H9 (cell line): ENCODE results near the gene ABCC4. TPM values are rescaled to one million over a fixed set of nuclear protein-coding genes. Genes with fewer than 3 reads are reported as not detected.

Experiments used
- DNase-seq: peaks from one replicate; pipeline ENCODE4 v3.0.0-alpha.2; 2017
- H2AFZ ChIP-seq: one replicate; pipeline ENCODE4 v1.6.1; 2013; ENCODE audit warnings: mild to moderate bottlenecking, low read length, control low read depth, moderate library complexity
- H2AK5ac ChIP-seq: 2 replicates; pipeline ENCODE4 v1.6.1; 2013; ENCODE audit warnings: low read length, control low read depth, mixed read lengths; ENCODE audit not compliant: insufficient read length
- H2BK120ac ChIP-seq: one replicate; pipeline ENCODE4 v1.6.1; 2013; ENCODE audit warnings: low read depth, mild to moderate bottlenecking, low read length, control low read depth, inconsistent platforms; ENCODE audit not compliant: poor library complexity, severe bottlenecking
- H2BK12ac ChIP-seq: 2 replicates; pipeline ENCODE4 v1.6.1; 2013; ENCODE audit warnings: low read length, control low read depth, mixed read lengths, low read depth; ENCODE audit not compliant: insufficient read length
- H2BK15ac ChIP-seq: 2 replicates; pipeline ENCODE4 v1.6.1; 2013; ENCODE audit warnings: low read depth, low read length, control low read depth
- H2BK20ac ChIP-seq: one replicate; pipeline ENCODE4 v1.6.1; 2013; ENCODE audit warnings: low read depth, mild to moderate bottlenecking, low read length, control low read depth, inconsistent platforms; ENCODE audit not compliant: poor library complexity, severe bottlenecking
- H2BK5ac ChIP-seq: 2 replicates; pipeline ENCODE4 v1.6.1; 2013; ENCODE audit warnings: low read length, control low read depth, mixed read lengths; ENCODE audit not compliant: insufficient read length
- H3K14ac ChIP-seq: 2 replicates; pipeline ENCODE4 v1.6.1; 2013; ENCODE audit warnings: low read length, control low read depth; ENCODE audit not compliant: insufficient read depth
- H3K18ac ChIP-seq: 2 replicates; pipeline ENCODE4 v1.6.1; 2013; ENCODE audit warnings: low read depth, mild to moderate bottlenecking, mixed read lengths, low read length, control low read depth; ENCODE audit not compliant: insufficient read length
- H3K23ac ChIP-seq: 2 replicates; pipeline ENCODE4 v1.6.1; 2013; ENCODE audit warnings: low read length, control low read depth, mixed read lengths, low read depth; ENCODE audit not compliant: insufficient read length
- H3K23me2 ChIP-seq: 2 replicates; pipeline ENCODE4 v1.6.1; 2013; ENCODE audit warnings: low read depth, mild to moderate bottlenecking, mixed read lengths, low read length, control low read depth; ENCODE audit not compliant: insufficient read length, poor library complexity, severe bottlenecking
- H3K27ac ChIP-seq: 2 replicates; pipeline ENCODE4 v1.5.1; 2013; ENCODE audit warnings: low read length, control low read depth, mixed read lengths, low read depth; ENCODE audit not compliant: insufficient read length
- H3K27me3 ChIP-seq: 2 replicates; pipeline ENCODE4 v1.6.1; 2013; ENCODE audit warnings: low read length, control low read depth, inconsistent platforms; ENCODE audit not compliant: insufficient read depth
- H3K4ac ChIP-seq: 2 replicates; pipeline ENCODE4 v1.6.1; 2013; ENCODE audit warnings: low read depth, mild to moderate bottlenecking, control low read depth, inconsistent platforms, low read length, moderate library complexity
- H3K4me1 ChIP-seq: 2 replicates; pipeline ENCODE4 v1.6.1; 2013; ENCODE audit warnings: low read length, control low read depth, inconsistent platforms; ENCODE audit not compliant: insufficient read depth
- H3K4me2 ChIP-seq: 2 replicates; pipeline ENCODE4 v1.6.1; 2013; ENCODE audit warnings: low read length, control low read depth, mixed read lengths; ENCODE audit not compliant: insufficient read length, insufficient read depth
- H3K56ac ChIP-seq: 2 replicates; pipeline ENCODE4 v1.6.1; 2013; ENCODE audit warnings: low read depth, mild to moderate bottlenecking, mixed read lengths, low read length, control low read depth; ENCODE audit not compliant: insufficient read length
- H3K79me1 ChIP-seq: 2 replicates; pipeline ENCODE4 v1.6.1; 2013; ENCODE audit warnings: low read depth, mild to moderate bottlenecking, moderate library complexity, low read length, control low read depth, inconsistent platforms; ENCODE audit not compliant: insufficient read depth, poor library complexity, severe bottlenecking
- H3K79me2 ChIP-seq: 2 replicates; pipeline ENCODE4 v1.6.1; 2013; ENCODE audit warnings: low read length, control low read depth, inconsistent platforms; ENCODE audit not compliant: insufficient read depth
- H3K9ac ChIP-seq: 2 replicates; pipeline ENCODE4 v1.6.1; 2013; ENCODE audit warnings: low read length, control low read depth, mixed read lengths; ENCODE audit not compliant: insufficient read length; ENCODE audit errors: extremely low read depth
- H3K9me3 ChIP-seq: one replicate; pipeline ENCODE4 v1.6.1; 2013; ENCODE audit warnings: low read depth, low read length, inconsistent platforms; ENCODE audit not compliant: control insufficient read depth
- H3T11ph ChIP-seq: one replicate; pipeline ENCODE4 v1.6.1; 2013; ENCODE audit warnings: mild to moderate bottlenecking, low read length, control low read depth, inconsistent platforms
- H4K20me1 ChIP-seq: one replicate; pipeline ENCODE4 v1.6.1; 2013; ENCODE audit not compliant: control insufficient read depth, insufficient read length, insufficient read depth
- H4K5ac ChIP-seq: 2 replicates; pipeline ENCODE4 v1.6.1; 2013; ENCODE audit warnings: low read depth, mild to moderate bottlenecking, mixed read lengths, low read length, control low read depth; ENCODE audit not compliant: insufficient read length
- H4K8ac ChIP-seq: replicated peaks from 2 replicates; pipeline ENCODE4 v1.6.1; 2013; ENCODE audit warnings: low read length, control low read depth, mixed read lengths, low read depth; ENCODE audit not compliant: insufficient read length
- H4K91ac ChIP-seq: 2 replicates; pipeline ENCODE4 v1.6.1; 2013; ENCODE audit warnings: low read depth, mild to moderate bottlenecking, moderate library complexity, mixed read lengths, low read length, control low read depth; ENCODE audit not compliant: insufficient read length
- H3K27ac Mint-ChIP-seq, 3 experiments: 2 replicates in 2 of 3; 3 replicates in 1 of 3; pipeline ENCODE4 v1.8.0; 2020 to 2021; ENCODE audit warnings: mixed read lengths in 3 of 3, mild to moderate bottlenecking in 1 of 3, moderate library complexity in 1 of 3
- H3K27me3 Mint-ChIP-seq: 2 replicates; pipeline ENCODE4 v1.8.0; 2021; ENCODE audit warnings: low read depth, mild to moderate bottlenecking, moderate library complexity, mixed read lengths
- H3K36me3 Mint-ChIP-seq, 3 experiments: 2 replicates in 2 of 3; 3 replicates in 1 of 3; pipeline ENCODE4 v1.8.0; 2020 to 2021; ENCODE audit warnings: low read depth in 3 of 3, mixed read lengths in 3 of 3; ENCODE audit not compliant: insufficient read depth in 1 of 3
- H3K4me1 Mint-ChIP-seq, 2 experiments: 2 replicates each; pipeline ENCODE4 v1.8.0; 2020; ENCODE audit warnings: mixed read lengths in 2 of 2
- H3K4me3 Mint-ChIP-seq, 2 experiments: 2 replicates in 1 of 2; 3 replicates in 1 of 2; pipeline ENCODE4 v1.8.0; 2020 to 2021; ENCODE audit warnings: mild to moderate bottlenecking in 2 of 2, mixed read lengths in 2 of 2, moderate library complexity in 1 of 2
- H3K9me3 Mint-ChIP-seq, 2 experiments: 2 replicates in 1 of 2; 3 replicates in 1 of 2; pipeline ENCODE4 v1.8.0; 2020; ENCODE audit warnings: mild to moderate bottlenecking in 2 of 2, mixed read lengths in 2 of 2, moderate library complexity in 1 of 2
- CTCF ChIP-seq: fragments of 200-600 bp; sonication (generic); conservative IDR thresholded peaks from 3 replicates; pipeline ENCODE4 v1.8.0; 2021; ENCODE audit warnings: antibody characterized with exemption, mild to moderate bottlenecking
- WGBS: extraction: QIAGEN DNeasy Blood & Tissue Kit; methylation state at CpG from one replicate; pipeline ENCODE4 v1.1.7; 2013; ENCODE audit warnings: missing lambda C conversion rate, low lambda C conversion rate, mixed read lengths; ENCODE audit not compliant: insufficient read length; ENCODE audit errors: extremely low coverage; 5-methylcytosine and 5-hydroxymethylcytosine counted together
- total RNA-seq: library from RNA; stranded (reverse); gene quantifications from 2 replicates; pipeline ENCODE4 v1.2.1, GENCODE V29; 2021

Gene ABCC4
- total RNA-seq, 1 experiment from 2014 or later, result 5.9 TPM

- Histone ChIP-seq H3K23me2 (no peaks in the 10 kb centered on the region), H2BK20ac (no peak overlapping the region), H3K4me2 (no peak overlapping the region), H3T11ph (no peak overlapping the region), H4K91ac (no peak overlapping the region), H2BK12ac (no peak overlapping the region), H4K5ac (no peak overlapping the region), H3K14ac (no peak overlapping the region), H3K23ac (no peak overlapping the region), H3K18ac (no peak overlapping the region), H3K56ac (no peak overlapping the region), H3K79me2 (no peaks in the 10 kb centered on the region), H3K27me3 (no peaks in the 10 kb centered on the region), H3K9me3 (no peaks in the 10 kb centered on the region), H2AFZ (no peak overlapping the region), H3K9ac (no peak overlapping the region), H4K8ac (no peak overlapping the region), H4K20me1 (no peaks in the 10 kb centered on the region), H3K4ac (no peak overlapping the region), H3K79me1 (no peaks in the 10 kb centered on the region), H3K27ac (no peak overlapping the region), H2AK5ac (no peak overlapping the region), H2BK120ac (no peak overlapping the region), H3K4me1 (no peaks in the 10 kb centered on the region), H2BK15ac (no peak overlapping the region), H2BK5ac (no peak overlapping the region)
- no CpG with 5 or more reads among the region's 1 CpG for WGBS
- DNase-seq, result no peak
- Mint-ChIP-seq H3K27ac (no peak overlapping the region), H3K4me3 (no peak overlapping the region), H3K4me1 (peaks cover 3 to 7% of the 10 kb centered on the region in 2 experiments; a peak in 3 of 4 replicates), H3K9me3 (no peaks in the 10 kb centered on the region), H3K36me3 (no peaks in the 10 kb centered on the region; a peak in 2 of 7 replicates), H3K27me3 (peaks cover 3% of the 10 kb centered on the region; the same call in 1 of the 2 replicates)
- no peak for TF ChIP-seq CTCF
Measured at GRCh38 chr13:95121516-95121915, 179.7 kb downstream of the ABCC4 start.
